Fibroblast of pulmonary artery (primary cell): ENCODE results near the gene KPNA1.

ENCODE experiments used
- DNase-seq: peaks from one replicate; pipeline ENCODE4 v3.0.0-alpha.2; 2010; ENCODE audit warnings: low read depth
- H3K4me3 ChIP-seq: replicated peaks from 2 replicates; pipeline ENCODE4 v1.5.1; 2011; ENCODE audit warnings: low read depth, mild to moderate bottlenecking, control low read depth, low read length, moderate library complexity
- CTCF ChIP-seq: IDR thresholded peaks from 2 replicates; pipeline ENCODE4 v1.5.1; 2011; ENCODE audit warnings: mild to moderate bottlenecking, control low read depth, low read length, inconsistent platforms; ENCODE audit errors: missing control alignments

The KPNA1 gene

GRCh38 chr3:122443090-122443489 is 71.6 kb downstream of the KPNA1 start:
- DNase-seq = no peak
- H3K4me3 ChIP-seq = no peak overlapping the region
- no peak for TF ChIP-seq CTCF

GRCh38 chr3:122435950-122436349 is 78.8 kb downstream of the KPNA1 start:
- DNase-seq = no peak
- no peak for TF ChIP-seq CTCF

GRCh38 chr3:122430371-122430770 is 84.4 kb downstream of the KPNA1 start:
- no peak for DNase-seq
- no peak for TF ChIP-seq CTCF
- no peak overlapping the region for H3K4me3 ChIP-seq

More at GRCh38 chr3:122435950-122436349, 78.8 kb downstream of the KPNA1 start:
- H3K4me3 ChIP-seq = no peak overlapping the region

- DNase-seq = no peak
- no peak for TF ChIP-seq CTCF
- H3K4me3 ChIP-seq = no peak overlapping the region
These were observed 86.8 kb downstream of the KPNA1 start for GRCh38 chr3:122427857-122428471.

GRCh38 chr3:122421836-122422235 is 92.9 kb downstream of the KPNA1 start:
- no peak for TF ChIP-seq CTCF
- no peak overlapping the region for H3K4me3 ChIP-seq
- no peak for DNase-seq

GRCh38 chr3:122421101-122421500 is 93.6 kb downstream of the KPNA1 start:
- no peak overlapping the region for H3K4me3 ChIP-seq
- no peak for TF ChIP-seq CTCF
- DNase-seq = no peak

- TF ChIP-seq CTCF = no peak
- H3K4me3 ChIP-seq = peak overlapping the region; percentile 71
- peak; percentile 11 for DNase-seq
These were observed 97.8 kb downstream of the KPNA1 start for GRCh38 chr3:122416966-122417365.
